H9 (cell line): Measurements from ENCODE around the gene COG4. TPM values are rescaled to one million over a fixed set of nuclear protein-coding genes. Genes with fewer than 3 reads are reported as not detected.

ENCODE experiments used
- DNase-seq: peaks from one replicate; pipeline ENCODE4 v3.0.0-alpha.2; 2017
- H2AFZ ChIP-seq: one replicate; pipeline ENCODE4 v1.6.1; 2013; ENCODE audit warnings: mild to moderate bottlenecking, low read length, control low read depth, moderate library complexity
- H2AK5ac ChIP-seq: 2 replicates; pipeline ENCODE4 v1.6.1; 2013; ENCODE audit warnings: low read length, control low read depth, mixed read lengths; ENCODE audit not compliant: insufficient read length
- H2BK120ac ChIP-seq: one replicate; pipeline ENCODE4 v1.6.1; 2013; ENCODE audit warnings: low read depth, mild to moderate bottlenecking, low read length, control low read depth, inconsistent platforms; ENCODE audit not compliant: poor library complexity, severe bottlenecking
- H2BK12ac ChIP-seq: 2 replicates; pipeline ENCODE4 v1.6.1; 2013; ENCODE audit warnings: low read length, control low read depth, mixed read lengths, low read depth; ENCODE audit not compliant: insufficient read length
- H2BK15ac ChIP-seq: 2 replicates; pipeline ENCODE4 v1.6.1; 2013; ENCODE audit warnings: low read depth, low read length, control low read depth
- H2BK20ac ChIP-seq: one replicate; pipeline ENCODE4 v1.6.1; 2013; ENCODE audit warnings: low read depth, mild to moderate bottlenecking, low read length, control low read depth, inconsistent platforms; ENCODE audit not compliant: poor library complexity, severe bottlenecking
- H2BK5ac ChIP-seq: 2 replicates; pipeline ENCODE4 v1.6.1; 2013; ENCODE audit warnings: low read length, control low read depth, mixed read lengths; ENCODE audit not compliant: insufficient read length
- H3K14ac ChIP-seq: 2 replicates; pipeline ENCODE4 v1.6.1; 2013; ENCODE audit warnings: low read length, control low read depth; ENCODE audit not compliant: insufficient read depth
- H3K18ac ChIP-seq: 2 replicates; pipeline ENCODE4 v1.6.1; 2013; ENCODE audit warnings: low read depth, mild to moderate bottlenecking, mixed read lengths, low read length, control low read depth; ENCODE audit not compliant: insufficient read length
- H3K23ac ChIP-seq: 2 replicates; pipeline ENCODE4 v1.6.1; 2013; ENCODE audit warnings: low read length, control low read depth, mixed read lengths, low read depth; ENCODE audit not compliant: insufficient read length
- H3K23me2 ChIP-seq: 2 replicates; pipeline ENCODE4 v1.6.1; 2013; ENCODE audit warnings: low read depth, mild to moderate bottlenecking, mixed read lengths, low read length, control low read depth; ENCODE audit not compliant: insufficient read length, poor library complexity, severe bottlenecking
- H3K27ac ChIP-seq: 2 replicates; pipeline ENCODE4 v1.5.1; 2013; ENCODE audit warnings: low read length, control low read depth, mixed read lengths, low read depth; ENCODE audit not compliant: insufficient read length
- H3K27me3 ChIP-seq: 2 replicates; pipeline ENCODE4 v1.6.1; 2013; ENCODE audit warnings: low read length, control low read depth, inconsistent platforms; ENCODE audit not compliant: insufficient read depth
- H3K4ac ChIP-seq: 2 replicates; pipeline ENCODE4 v1.6.1; 2013; ENCODE audit warnings: low read depth, mild to moderate bottlenecking, control low read depth, inconsistent platforms, low read length, moderate library complexity
- H3K4me1 ChIP-seq: 2 replicates; pipeline ENCODE4 v1.6.1; 2013; ENCODE audit warnings: low read length, control low read depth, inconsistent platforms; ENCODE audit not compliant: insufficient read depth
- H3K4me2 ChIP-seq: 2 replicates; pipeline ENCODE4 v1.6.1; 2013; ENCODE audit warnings: low read length, control low read depth, mixed read lengths; ENCODE audit not compliant: insufficient read length, insufficient read depth
- H3K56ac ChIP-seq: 2 replicates; pipeline ENCODE4 v1.6.1; 2013; ENCODE audit warnings: low read depth, mild to moderate bottlenecking, mixed read lengths, low read length, control low read depth; ENCODE audit not compliant: insufficient read length
- H3K79me1 ChIP-seq: 2 replicates; pipeline ENCODE4 v1.6.1; 2013; ENCODE audit warnings: low read depth, mild to moderate bottlenecking, moderate library complexity, low read length, control low read depth, inconsistent platforms; ENCODE audit not compliant: insufficient read depth, poor library complexity, severe bottlenecking
- H3K79me2 ChIP-seq: 2 replicates; pipeline ENCODE4 v1.6.1; 2013; ENCODE audit warnings: low read length, control low read depth, inconsistent platforms; ENCODE audit not compliant: insufficient read depth
- H3K9ac ChIP-seq: 2 replicates; pipeline ENCODE4 v1.6.1; 2013; ENCODE audit warnings: low read length, control low read depth, mixed read lengths; ENCODE audit not compliant: insufficient read length; ENCODE audit errors: extremely low read depth
- H3K9me3 ChIP-seq: one replicate; pipeline ENCODE4 v1.6.1; 2013; ENCODE audit warnings: low read depth, low read length, inconsistent platforms; ENCODE audit not compliant: control insufficient read depth
- H3T11ph ChIP-seq: one replicate; pipeline ENCODE4 v1.6.1; 2013; ENCODE audit warnings: mild to moderate bottlenecking, low read length, control low read depth, inconsistent platforms
- H4K20me1 ChIP-seq: one replicate; pipeline ENCODE4 v1.6.1; 2013; ENCODE audit not compliant: control insufficient read depth, insufficient read length, insufficient read depth
- H4K5ac ChIP-seq: 2 replicates; pipeline ENCODE4 v1.6.1; 2013; ENCODE audit warnings: low read depth, mild to moderate bottlenecking, mixed read lengths, low read length, control low read depth; ENCODE audit not compliant: insufficient read length
- H4K8ac ChIP-seq: replicated peaks from 2 replicates; pipeline ENCODE4 v1.6.1; 2013; ENCODE audit warnings: low read length, control low read depth, mixed read lengths, low read depth; ENCODE audit not compliant: insufficient read length
- H4K91ac ChIP-seq: 2 replicates; pipeline ENCODE4 v1.6.1; 2013; ENCODE audit warnings: low read depth, mild to moderate bottlenecking, moderate library complexity, mixed read lengths, low read length, control low read depth; ENCODE audit not compliant: insufficient read length
- H3K27ac Mint-ChIP-seq, 3 experiments: 2 replicates in 2 of 3; 3 replicates in 1 of 3; pipeline ENCODE4 v1.8.0; 2020 to 2021; ENCODE audit warnings: mixed read lengths in 3 of 3, mild to moderate bottlenecking in 1 of 3, moderate library complexity in 1 of 3
- H3K27me3 Mint-ChIP-seq: 2 replicates; pipeline ENCODE4 v1.8.0; 2021; ENCODE audit warnings: low read depth, mild to moderate bottlenecking, moderate library complexity, mixed read lengths
- H3K36me3 Mint-ChIP-seq, 3 experiments: 2 replicates in 2 of 3; 3 replicates in 1 of 3; pipeline ENCODE4 v1.8.0; 2020 to 2021; ENCODE audit warnings: low read depth in 3 of 3, mixed read lengths in 3 of 3; ENCODE audit not compliant: insufficient read depth in 1 of 3
- H3K4me1 Mint-ChIP-seq, 2 experiments: 2 replicates each; pipeline ENCODE4 v1.8.0; 2020; ENCODE audit warnings: mixed read lengths in 2 of 2
- H3K4me3 Mint-ChIP-seq, 2 experiments: 2 replicates in 1 of 2; 3 replicates in 1 of 2; pipeline ENCODE4 v1.8.0; 2020 to 2021; ENCODE audit warnings: mild to moderate bottlenecking in 2 of 2, mixed read lengths in 2 of 2, moderate library complexity in 1 of 2
- H3K9me3 Mint-ChIP-seq, 2 experiments: 2 replicates in 1 of 2; 3 replicates in 1 of 2; pipeline ENCODE4 v1.8.0; 2020; ENCODE audit warnings: mild to moderate bottlenecking in 2 of 2, mixed read lengths in 2 of 2, moderate library complexity in 1 of 2
- WGBS: extraction: QIAGEN DNeasy Blood & Tissue Kit; methylation state at CpG from one replicate; pipeline ENCODE4 v1.1.7; 2013; ENCODE audit warnings: missing lambda C conversion rate, low lambda C conversion rate, mixed read lengths; ENCODE audit not compliant: insufficient read length; ENCODE audit errors: extremely low coverage; 5-methylcytosine and 5-hydroxymethylcytosine counted together
- total RNA-seq: library from RNA; stranded (reverse); gene quantifications from 2 replicates; pipeline ENCODE4 v1.2.1, GENCODE V29; 2021
- TF ChIP-seq, protein P1 (sequence below): fragments of 200-600 bp; sonication (generic); conservative IDR thresholded peaks from 3 replicates; pipeline ENCODE4 v1.8.0; 2021; ENCODE audit warnings: antibody characterized with exemption, mild to moderate bottlenecking

The COG4 gene
- total RNA-seq, 1 experiment from 2014 or later, result 51.9 TPM

DNA sequence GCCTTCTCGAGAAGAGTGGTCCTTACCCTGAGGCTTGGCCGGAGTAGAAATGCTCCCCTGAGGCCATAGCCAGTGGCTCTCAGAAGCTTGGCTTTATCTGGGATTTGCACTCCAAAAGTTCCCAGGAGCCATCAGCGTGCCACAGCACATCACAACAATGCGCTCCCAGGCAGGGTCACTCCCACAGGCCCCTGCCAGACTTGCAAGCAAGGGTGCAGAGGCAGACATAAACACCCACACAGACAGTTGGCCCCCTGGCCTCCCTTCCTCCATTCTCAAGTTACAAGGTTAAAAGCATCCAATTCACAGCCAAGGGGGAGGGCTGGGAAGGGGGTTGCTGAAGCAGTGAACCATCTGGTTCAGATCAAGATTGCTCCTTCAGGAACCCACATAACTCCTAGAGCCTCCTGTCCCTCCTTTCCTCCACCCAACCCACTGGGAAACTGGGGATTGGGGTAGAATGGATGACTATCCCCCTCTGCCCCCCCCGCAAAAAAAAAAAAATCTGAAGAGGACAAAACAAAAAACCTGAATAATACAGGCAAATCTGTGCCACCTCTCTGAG lies 86.3 kb downstream of the COG4 start:
- H3K27ac Mint-ChIP-seq, result peak overlapping the region; percentile 89 to 95 (median 90); a peak in 6 of 7 replicates
- H4K20me1 ChIP-seq, result no peaks in the 10 kb centered on the region
- no peak overlapping the region for H3K56ac ChIP-seq
- no peak overlapping the region for H4K91ac ChIP-seq
- no CpG with 5 or more reads among the region's 5 CpGs for WGBS
- H3K4me1 ChIP-seq, result peaks cover 10% of the 10 kb centered on the region
- H3K79me2 ChIP-seq, result peaks cover 11% of the 10 kb centered on the region; the same call in 1 of the 2 replicates
- H2BK120ac ChIP-seq, result no peak overlapping the region
- no peak overlapping the region for H3K27ac ChIP-seq
- no peak overlapping the region for H3K14ac ChIP-seq
- TF ChIP-seq, protein P1, sequence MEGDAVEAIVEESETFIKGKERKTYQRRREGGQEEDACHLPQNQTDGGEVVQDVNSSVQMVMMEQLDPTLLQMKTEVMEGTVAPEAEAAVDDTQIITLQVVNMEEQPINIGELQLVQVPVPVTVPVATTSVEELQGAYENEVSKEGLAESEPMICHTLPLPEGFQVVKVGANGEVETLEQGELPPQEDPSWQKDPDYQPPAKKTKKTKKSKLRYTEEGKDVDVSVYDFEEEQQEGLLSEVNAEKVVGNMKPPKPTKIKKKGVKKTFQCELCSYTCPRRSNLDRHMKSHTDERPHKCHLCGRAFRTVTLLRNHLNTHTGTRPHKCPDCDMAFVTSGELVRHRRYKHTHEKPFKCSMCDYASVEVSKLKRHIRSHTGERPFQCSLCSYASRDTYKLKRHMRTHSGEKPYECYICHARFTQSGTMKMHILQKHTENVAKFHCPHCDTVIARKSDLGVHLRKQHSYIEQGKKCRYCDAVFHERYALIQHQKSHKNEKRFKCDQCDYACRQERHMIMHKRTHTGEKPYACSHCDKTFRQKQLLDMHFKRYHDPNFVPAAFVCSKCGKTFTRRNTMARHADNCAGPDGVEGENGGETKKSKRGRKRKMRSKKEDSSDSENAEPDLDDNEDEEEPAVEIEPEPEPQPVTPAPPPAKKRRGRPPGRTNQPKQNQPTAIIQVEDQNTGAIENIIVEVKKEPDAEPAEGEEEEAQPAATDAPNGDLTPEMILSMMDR, result no peak
- H3K27me3 ChIP-seq, result no peaks in the 10 kb centered on the region
- H2AK5ac ChIP-seq, result no peak overlapping the region
- peaks cover 11% of the 10 kb centered on the region for H3K23me2 ChIP-seq
- H3T11ph ChIP-seq, result no peak overlapping the region
- DNase-seq, result peak; percentile 86
- H3K79me1 ChIP-seq, result no peaks in the 10 kb centered on the region
- H3K9ac ChIP-seq, result no peak overlapping the region
- H3K4ac ChIP-seq, result no peak overlapping the region
- no peaks in the 10 kb centered on the region for H3K9me3 ChIP-seq
- peaks cover 7 to 15% (median 8%) of the 10 kb centered on the region in 3 experiments; a peak in 5 of 7 replicates for H3K36me3 Mint-ChIP-seq
- no peak overlapping the region for H2AFZ ChIP-seq
- peaks cover 0 to 2% of the 10 kb centered on the region in 2 experiments; a peak in 1 of 5 replicates for H3K9me3 Mint-ChIP-seq
- no peak overlapping the region for H3K18ac ChIP-seq
- peak overlapping the region; percentile 91 for H3K4me2 ChIP-seq
- H3K4me3 Mint-ChIP-seq, result peak overlapping the region; percentile 94 to 96
- no peak overlapping the region for H4K8ac ChIP-seq
- no peak overlapping the region for H4K5ac ChIP-seq
- peaks cover 51 to 53% of the 10 kb centered on the region in 2 experiments for H3K4me1 Mint-ChIP-seq
- H3K27me3 Mint-ChIP-seq, result no peaks in the 10 kb centered on the region; the same call in 1 of the 2 replicates
- no peak overlapping the region for H2BK5ac ChIP-seq
- H2BK20ac ChIP-seq, result no peak overlapping the region
- no peak overlapping the region for H3K23ac ChIP-seq
- no peak overlapping the region for H2BK12ac ChIP-seq
- no peak overlapping the region for H2BK15ac ChIP-seq
